Measurements from ENCODE around the gene BTN2A1.

DNA sequence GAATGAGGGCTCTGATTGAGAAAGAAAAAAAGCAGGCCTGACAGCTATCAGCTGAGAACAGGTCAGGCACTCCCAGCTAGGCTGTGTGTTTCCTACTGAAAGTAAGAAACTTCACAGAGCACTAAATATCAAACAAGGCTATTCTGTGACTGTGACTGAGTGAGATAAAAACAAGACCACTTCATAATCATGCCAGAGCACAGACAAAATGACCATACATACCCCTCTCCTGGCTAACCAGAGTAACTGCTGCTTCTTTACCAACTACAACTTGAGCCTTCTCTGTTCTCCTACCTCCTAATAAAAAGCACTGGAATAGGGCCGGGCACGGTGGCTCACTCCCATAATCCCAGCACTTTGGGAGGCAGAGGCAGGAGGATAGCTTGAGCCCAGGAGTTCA, 35.5 kb downstream of the BTN2A1 start:
- TF ChIP-seq POLR2A (IDR thresholded peaks at IDR 0.05; ENCODE audit: low read depth, low read length) (no peak), TAF1 (IDR thresholded peaks at IDR 0.05; ENCODE audit: borderline replicate concordance, low read depth, low read length) (no peak), POLR2AphosphoS5 (IDR thresholded peaks at IDR 0.05; ENCODE audit: low read depth, low read length) (no peak)
